Measurements from ENCODE around the gene CYREN. TPM values are rescaled to one million over a fixed set of nuclear protein-coding genes. Genes with fewer than 3 reads are reported as not detected.
"Not testable (repeated sequence)": the region's sequence is repeated elsewhere in the genome, so short reads cannot be mapped to it uniquely, and the experiment has no call there.

CYREN gene
- total and polyA plus RNA-seq, 7 experiments from 2014 or later: 25.6 to 67.9 (median 49.5) TPM

GRCh38 chr7:135170998-135171481 is 533 bp upstream of the CYREN start:
- not testable (repeated sequence) for DNase-seq; H3K9me3 Mint-ChIP-seq; H3K27me3 ChIP-seq (ENCODE audit: control insufficient read depth in 2 of 2, insufficient read depth in 2 of 2, low read length in 2 of 2); H3K9me3 ChIP-seq (ENCODE audit: control insufficient read depth in 2 of 3, low read length in 3 of 3); ATAC-seq; H3K27me3 Mint-ChIP-seq
- Histone ChIP-seq H3K27ac (ENCODE audit: low read depth, low read length) (peak overlapping the region; percentile 95), H3K4me3 (ENCODE audit: low read length) (peak overlapping the region; percentile 84), H3K4me1 (ENCODE audit: control insufficient read depth in 2 of 2, insufficient read depth in 2 of 2, low read length in 2 of 2) (peaks cover 16 to 29% of the 10 kb centered on the region in 2 donors), H3K36me3 (ENCODE audit: control insufficient read depth in 2 of 3, insufficient read depth in 3 of 3, low read length in 3 of 3) (peaks cover 0 to 22% (median 0%) of the 10 kb centered on the region in 3 experiments)
- intact Hi-C loops (cut with micrococcal nuclease): loop anchor here (1.0 to 10.0 kb wide), 15 partner anchors 23 to 806 kb away; partner anchors contain the start of genes AGBL3 (in 2 of the 2), AKR1B1 (in 2 of the 2), BPGM (in 2 of the 2) and WDR91 (in 2 of the 2)
- ChIA-PET CTCF (interaction anchor here (0.7 to 3.9 kb wide), 13 partner anchors 8 to 844 kb away, joined by 3 to 23 read pairs (median 5); partner anchors contain the start of genes AGBL3 and TMEM140), POLR2A (interaction anchor here (0.7 to 12.9 kb wide), 13 partner anchors 10 to 538 kb away, joined by 3 to 183 read pairs (median 5); partner anchors contain the start of genes AGBL3, BPGM, TMEM140 and WDR91)
- peaks cover 0 to 26% (median 14%) of the 10 kb centered on the region in 5 donors for H3K36me3 Mint-ChIP-seq
- H3K4me1 Mint-ChIP-seq: peaks cover 29 to 54% (median 44%) of the 10 kb centered on the region in 7 donors
- H3K27ac Mint-ChIP-seq: peak overlapping the region; percentile 69 to 98 (median 94)
- H3K4me3 Mint-ChIP-seq: peak overlapping the region; percentile 84 to 96 (median 88)

- Mint-ChIP-seq H3K4me3 (peak overlapping the region; percentile 84 to 96 (median 90)), H3K27ac (peak overlapping the region; percentile 94 to 98 (median 95)), H3K27me3 (no peaks in the 10 kb centered on the region), H3K9me3 (no peaks in the 10 kb centered on the region), H3K36me3 (peaks cover 0 to 37% (median 23%) of the 10 kb centered on the region in 5 donors), H3K4me1 (peaks cover 31 to 59% (median 47%) of the 10 kb centered on the region in 7 donors)
- Histone ChIP-seq H3K4me3 (ENCODE audit: low read length) (peak overlapping the region; percentile 84), H3K9me3 (ENCODE audit: control insufficient read depth in 2 of 3, low read length in 3 of 3) (no peaks in the 10 kb centered on the region), H3K27me3 (ENCODE audit: control insufficient read depth in 2 of 2, insufficient read depth in 2 of 2, low read length in 2 of 2) (no peaks in the 10 kb centered on the region), H3K36me3 (ENCODE audit: control insufficient read depth in 2 of 3, insufficient read depth in 3 of 3, low read length in 3 of 3) (peaks cover 0 to 33% (median 3%) of the 10 kb centered on the region in 3 experiments), H3K4me1 (ENCODE audit: control insufficient read depth in 2 of 2, insufficient read depth in 2 of 2, low read length in 2 of 2) (peaks cover 16 to 29% of the 10 kb centered on the region in 2 donors), H3K27ac (ENCODE audit: low read depth, low read length) (peak overlapping the region; percentile 95)
- ATAC-seq (no peak), DNase-seq (no peak)
- intact Hi-C loops (cut with micrococcal nuclease): loop anchor here (1.0 to 10.0 kb wide), 18 partner anchors 9 to 807 kb away; partner anchors contain the start of genes AGBL3 (in 2 of the 2), AKR1B1 (in 2 of the 2), BPGM (in 2 of the 2) and WDR91 (in 2 of the 2)
- POLR2A ChIA-PET: interaction anchor here (0.6 to 12.9 kb wide), 10 partner anchors 9 to 524 kb away, joined by 3 to 183 read pairs (median 8); partner anchors contain the start of genes AGBL3, BPGM, TMEM140 and WDR91
- CTCF ChIA-PET: interaction anchor here (1.2 to 3.9 kb wide), 8 partner anchors 9 to 539 kb away, joined by 3 to 23 read pairs (median 9); partner anchors contain the start of genes AGBL3 and TMEM140
Observed at GRCh38 chr7:135169964-135170273, 588 bp downstream of the CYREN start.

GRCh38 chr7:135169141-135169963 is 1.2 kb downstream of the CYREN start:
- intact Hi-C loops (cut with micrococcal nuclease): loop anchor here (1.0 to 2.0 kb wide), 3 partner anchors 8 to 655 kb away; no protein-coding TSS in a partner anchor
- ChIA-PET CTCF (interaction anchor here (1.3 to 3.9 kb wide), 7 partner anchors 8 to 539 kb away, joined by 4 to 23 read pairs (median 12); partner anchors contain the start of genes AGBL3 and TMEM140), POLR2A (interaction anchor here (0.8 to 12.9 kb wide), 11 partner anchors 8 to 710 kb away, joined by 3 to 183 read pairs (median 8); partner anchors contain the start of genes AGBL3, AKR1B1, BPGM and TMEM140)
- Histone ChIP-seq H3K27ac (ENCODE audit: low read depth, low read length) (peak overlapping the region; percentile 95), H3K27me3 (ENCODE audit: control insufficient read depth in 2 of 2, insufficient read depth in 2 of 2, low read length in 2 of 2) (no peaks in the 10 kb centered on the region), H3K4me1 (ENCODE audit: control insufficient read depth in 2 of 2, insufficient read depth in 2 of 2, low read length in 2 of 2) (peaks cover 16 to 29% of the 10 kb centered on the region in 2 donors), H3K36me3 (ENCODE audit: control insufficient read depth in 2 of 3, insufficient read depth in 3 of 3, low read length in 3 of 3) (peaks cover 0 to 38% (median 6%) of the 10 kb centered on the region in 3 experiments), H3K4me3 (ENCODE audit: low read length) (peak overlapping the region; percentile 84), H3K9me3 (ENCODE audit: control insufficient read depth in 2 of 3, low read length in 3 of 3) (no peaks in the 10 kb centered on the region)
- Mint-ChIP-seq H3K4me1 (peaks cover 31 to 60% (median 47%) of the 10 kb centered on the region in 7 donors), H3K27ac (peak overlapping the region; percentile 94 to 98 (median 95)), H3K27me3 (no peaks in the 10 kb centered on the region), H3K4me3 (peak overlapping the region; percentile 84 to 96 (median 90)), H3K36me3 (peaks cover 0 to 40% (median 23%) of the 10 kb centered on the region in 5 donors), H3K9me3 (no peaks in the 10 kb centered on the region)
- ATAC-seq: peak; percentile 41
- DNase-seq: peak in 7 of 9 donors; percentile 27 to 57 (median 33)

- POLR2A ChIA-PET: interaction anchor here (0.8 to 12.9 kb wide), 7 partner anchors 11 to 709 kb away, joined by 3 to 183 read pairs (median 8); partner anchors contain the start of genes AGBL3, AKR1B1, BPGM and TMEM140
- Mint-ChIP-seq H3K27me3 (no peaks in the 10 kb centered on the region), H3K27ac (peak overlapping the region; percentile 94 to 98 (median 95)), H3K9me3 (no peaks in the 10 kb centered on the region), H3K4me3 (peak overlapping the region; percentile 47 to 96 (median 90)), H3K4me1 (peaks cover 33 to 66% (median 49%) of the 10 kb centered on the region in 7 donors), H3K36me3 (peaks cover 0 to 46% (median 30%) of the 10 kb centered on the region in 5 donors)
- H3K9me3 ChIP-seq (ENCODE audit: control insufficient read depth in 2 of 3, low read length in 3 of 3): no peaks in the 10 kb centered on the region
- no peaks in the 10 kb centered on the region for H3K27me3 ChIP-seq (ENCODE audit: control insufficient read depth in 2 of 2, insufficient read depth in 2 of 2, low read length in 2 of 2)
- H3K36me3 ChIP-seq (ENCODE audit: control insufficient read depth in 2 of 3, insufficient read depth in 3 of 3, low read length in 3 of 3): peaks cover 0 to 46% (median 10%) of the 10 kb centered on the region in 3 experiments
- intact Hi-C loops (cut with micrococcal nuclease): loop anchor here (1.0 to 2.0 kb wide), 3 partner anchors 7 to 654 kb away; no protein-coding TSS in a partner anchor
- CTCF ChIA-PET: interaction anchor here (0.6 to 3.9 kb wide), 5 partner anchors 9 to 214 kb away, joined by 3 to 23 read pairs (median 12); partner anchors contain the start of genes AGBL3 and TMEM140
- DNase-seq (no peak), ATAC-seq (no peak)
- H3K4me3 ChIP-seq (ENCODE audit: low read length): no peak overlapping the region
- peaks cover 16 to 29% of the 10 kb centered on the region in 2 donors for H3K4me1 ChIP-seq (ENCODE audit: control insufficient read depth in 2 of 2, insufficient read depth in 2 of 2, low read length in 2 of 2)
- peak overlapping the region; percentile 95 for H3K27ac ChIP-seq (ENCODE audit: low read depth, low read length)
Observed at GRCh38 chr7:135168489-135169140, 1.9 kb downstream of the CYREN start.

GRCh38 chr7:135168001-135168400 is 2.5 kb downstream of the CYREN start:
- CTCF ChIA-PET: interaction anchor here (0.6 to 3.9 kb wide), 2 partner anchors 174 to 182 kb away, joined by 3 to 20 read pairs; partner anchors contain the start of gene AGBL3
- Histone ChIP-seq H3K36me3 (ENCODE audit: control insufficient read depth in 2 of 3, insufficient read depth in 3 of 3, low read length in 3 of 3) (peaks cover 0 to 47% (median 10%) of the 10 kb centered on the region in 3 experiments), H3K27ac (ENCODE audit: low read depth, low read length) (peak overlapping the region; percentile 95), H3K4me3 (ENCODE audit: low read length) (no peak overlapping the region), H3K9me3 (ENCODE audit: control insufficient read depth in 2 of 3, low read length in 3 of 3) (no peaks in the 10 kb centered on the region), H3K27me3 (ENCODE audit: control insufficient read depth in 2 of 2, insufficient read depth in 2 of 2, low read length in 2 of 2) (no peaks in the 10 kb centered on the region), H3K4me1 (ENCODE audit: control insufficient read depth in 2 of 2, insufficient read depth in 2 of 2, low read length in 2 of 2) (peaks cover 16 to 29% of the 10 kb centered on the region in 2 donors)
- Mint-ChIP-seq H3K36me3 (peaks cover 0 to 47% (median 31%) of the 10 kb centered on the region in 5 donors), H3K4me1 (peaks cover 33 to 66% (median 49%) of the 10 kb centered on the region in 7 donors), H3K27me3 (no peaks in the 10 kb centered on the region), H3K9me3 (peaks cover 0 to under 1% (median 0%) of the 10 kb centered on the region in 11 donors), H3K27ac (peak overlapping the region; percentile 92 to 98 (median 95)), H3K4me3 (peak overlapping the region; percentile 17 to 96 (median 75))
- ATAC-seq (no peak), DNase-seq (peak in 2 of 9 donors; percentile 20 to 36)
- POLR2A ChIA-PET: interaction anchor here (2.6 to 12.9 kb wide), 3 partner anchors 11 to 181 kb away, joined by 8 to 183 read pairs (median 49); partner anchors contain the start of genes AGBL3 and TMEM140
- intact Hi-C loops (cut with micrococcal nuclease): loop anchor here in 1 of 2 donors (2.0 kb wide), 1 partner anchor 653 kb away; no protein-coding TSS in a partner anchor
